HUES64 (cell line): ENCODE results near the gene PAPPA2.

Source experiments
- H3K27ac ChIP-seq: 2 replicates; pipeline ENCODE4 v1.7.0; 2013; ENCODE audit warnings: low read depth, low read length, inconsistent platforms
- H3K27me3 ChIP-seq: 2 replicates; pipeline ENCODE4 v1.6.1; 2013; ENCODE audit warnings: mild to moderate bottlenecking, low read length; ENCODE audit not compliant: insufficient read depth
- H3K36me3 ChIP-seq: 2 replicates; pipeline ENCODE4 v1.6.1; 2013; ENCODE audit warnings: mild to moderate bottlenecking, low read length; ENCODE audit not compliant: insufficient read depth
- H3K4me1 ChIP-seq: 2 replicates; pipeline ENCODE4 v1.6.1; 2013; ENCODE audit warnings: mild to moderate bottlenecking, low read length, moderate library complexity; ENCODE audit not compliant: insufficient read depth
- H3K4me3 ChIP-seq: 2 replicates; pipeline ENCODE4 v1.5.1; 2013; ENCODE audit warnings: mild to moderate bottlenecking, low read length, moderate library complexity
- H3K9ac ChIP-seq: 2 replicates; pipeline ENCODE4 v1.6.1; 2013; ENCODE audit warnings: mild to moderate bottlenecking, low read depth, low read length
- H3K9me3 ChIP-seq: 2 replicates; pipeline ENCODE4 v1.6.1; 2013; ENCODE audit warnings: low read depth, low read length; ENCODE audit not compliant: insufficient read depth
- WGBS: fragments of 150-250, 120-280 bp; methylation state at CpG from one replicate; pipeline ENCODE4 v1.1.7; 2013; ENCODE audit warnings: missing lambda C conversion rate; 5-methylcytosine and 5-hydroxymethylcytosine counted together

PAPPA2 gene

GRCh38 chr1:176816232-176816631 lies 353.3 kb downstream of the PAPPA2 start:
- WGBS = 91% methylated on average over 2 of the region's 3 CpGs
- Histone ChIP-seq H3K27me3 (no peaks in the 10 kb centered on the region), H3K4me3 (no peak overlapping the region), H3K4me1 (peaks cover 19% of the 10 kb centered on the region), H3K9me3 (no peaks in the 10 kb centered on the region), H3K27ac (no peak overlapping the region), H3K36me3 (no peaks in the 10 kb centered on the region), H3K9ac (no peak overlapping the region)

GRCh38 chr1:176820391-176821031 lies 357.5 kb downstream of the PAPPA2 start:
- Histone ChIP-seq H3K9ac (no peak overlapping the region), H3K36me3 (no peaks in the 10 kb centered on the region), H3K4me1 (peaks cover 4% of the 10 kb centered on the region; the same call in 1 of the 2 replicates), H3K4me3 (no peak overlapping the region), H3K27ac (no peak overlapping the region), H3K9me3 (no peaks in the 10 kb centered on the region), H3K27me3 (no peaks in the 10 kb centered on the region)
- 97% methylated on average over 5 of the region's 5 CpGs for WGBS

- H3K36me3 ChIP-seq = no peaks in the 10 kb centered on the region
- no peak overlapping the region for H3K9ac ChIP-seq
- 98% methylated on average over 1 of the region's 1 CpG for WGBS
- no peak overlapping the region for H3K4me3 ChIP-seq
- H3K9me3 ChIP-seq = no peaks in the 10 kb centered on the region
- H3K27me3 ChIP-seq = no peaks in the 10 kb centered on the region
- H3K4me1 ChIP-seq = no peaks in the 10 kb centered on the region
- H3K27ac ChIP-seq = no peak overlapping the region
These were observed 363.3 kb downstream of the PAPPA2 start for GRCh38 chr1:176826265-176826664.

- Histone ChIP-seq H3K36me3 (no peaks in the 10 kb centered on the region), H3K27me3 (no peaks in the 10 kb centered on the region), H3K9me3 (no peaks in the 10 kb centered on the region), H3K4me1 (no peaks in the 10 kb centered on the region), H3K27ac (no peak overlapping the region), H3K4me3 (no peak overlapping the region), H3K9ac (no peak overlapping the region)
- 88% methylated on average over 8 of the region's 8 CpGs for WGBS
These were observed 366.3 kb downstream of the PAPPA2 start for GRCh38 chr1:176829261-176829660.

- 78% methylated on average over 2 of the region's 2 CpGs for WGBS
- H3K27ac ChIP-seq = no peak overlapping the region
- no peaks in the 10 kb centered on the region for H3K4me1 ChIP-seq
- H3K4me3 ChIP-seq = no peak overlapping the region
- no peaks in the 10 kb centered on the region for H3K9me3 ChIP-seq
- H3K36me3 ChIP-seq = no peaks in the 10 kb centered on the region
- H3K27me3 ChIP-seq = no peaks in the 10 kb centered on the region
- H3K9ac ChIP-seq = no peak overlapping the region
These were observed 368.2 kb downstream of the PAPPA2 start for GRCh38 chr1:176831150-176831549.

GRCh38 chr1:176837708-176838107 lies 374.7 kb downstream of the PAPPA2 start:
- Histone ChIP-seq H3K27ac (no peak overlapping the region), H3K27me3 (no peaks in the 10 kb centered on the region), H3K36me3 (no peaks in the 10 kb centered on the region), H3K4me1 (no peaks in the 10 kb centered on the region), H3K9me3 (no peaks in the 10 kb centered on the region), H3K4me3 (no peak overlapping the region), H3K9ac (no peak overlapping the region)
- WGBS = 86% methylated on average over 1 of the region's 2 CpGs

GRCh38 chr1:176838276-176838995 lies 375.5 kb downstream of the PAPPA2 start:
- Histone ChIP-seq H3K9ac (no peak overlapping the region), H3K4me3 (no peak overlapping the region), H3K27ac (no peak overlapping the region), H3K36me3 (no peaks in the 10 kb centered on the region), H3K9me3 (no peaks in the 10 kb centered on the region), H3K4me1 (no peaks in the 10 kb centered on the region), H3K27me3 (no peaks in the 10 kb centered on the region)
- 96% methylated on average over 4 of the region's 5 CpGs for WGBS

- H3K4me1 ChIP-seq = no peaks in the 10 kb centered on the region
- no peaks in the 10 kb centered on the region for H3K36me3 ChIP-seq
- no peak overlapping the region for H3K27ac ChIP-seq
- H3K4me3 ChIP-seq = no peak overlapping the region
- WGBS = 95% methylated on average over 4 of the region's 4 CpGs
- H3K9me3 ChIP-seq = no peaks in the 10 kb centered on the region
- H3K9ac ChIP-seq = no peak overlapping the region
- no peaks in the 10 kb centered on the region for H3K27me3 ChIP-seq
These were observed 376.2 kb downstream of the PAPPA2 start for GRCh38 chr1:176839216-176839615.

GRCh38 chr1:176841238-176841637 lies 378.3 kb downstream of the PAPPA2 start:
- H3K27ac ChIP-seq = no peak overlapping the region
- WGBS = 100% methylated on average over 2 of the region's 2 CpGs

GRCh38 chr1:176843352-176844297 lies 380.6 kb downstream of the PAPPA2 start:
- Histone ChIP-seq H3K27me3 (no peaks in the 10 kb centered on the region), H3K4me1 (no peaks in the 10 kb centered on the region), H3K36me3 (no peaks in the 10 kb centered on the region), H3K9ac (no peak overlapping the region), H3K27ac (no peak overlapping the region), H3K9me3 (no peaks in the 10 kb centered on the region), H3K4me3 (no peak overlapping the region)
- 76% methylated on average over 4 of the region's 4 CpGs for WGBS

More at GRCh38 chr1:176841238-176841637, 378.3 kb downstream of the PAPPA2 start:
- no peak overlapping the region for H3K9ac ChIP-seq
- no peak overlapping the region for H3K4me3 ChIP-seq
- no peaks in the 10 kb centered on the region for H3K9me3 ChIP-seq
- H3K27me3 ChIP-seq = no peaks in the 10 kb centered on the region
- no peaks in the 10 kb centered on the region for H3K36me3 ChIP-seq
- no peaks in the 10 kb centered on the region for H3K4me1 ChIP-seq

GRCh38 chr1:176847052-176847451 lies 384.1 kb downstream of the PAPPA2 start:
- Histone ChIP-seq H3K27me3 (no peaks in the 10 kb centered on the region), H3K9me3 (no peaks in the 10 kb centered on the region), H3K9ac (no peak overlapping the region), H3K27ac (no peak overlapping the region), H3K4me3 (no peak overlapping the region), H3K4me1 (no peaks in the 10 kb centered on the region), H3K36me3 (no peaks in the 10 kb centered on the region)
- WGBS = 89% methylated on average over 1 of the region's 1 CpG
